Measurements from ENCODE around the gene ZFP14. TPM values are rescaled to one million over a fixed set of nuclear protein-coding genes. Genes with fewer than 3 reads are reported as not detected.
A peak's percentile ranks its signal among the peaks of the same experiment; 100 is the strongest.

ZFP14 gene
- 2.2 TPM in 2 replicates for polyA plus RNA-seq (2013)

DNA sequence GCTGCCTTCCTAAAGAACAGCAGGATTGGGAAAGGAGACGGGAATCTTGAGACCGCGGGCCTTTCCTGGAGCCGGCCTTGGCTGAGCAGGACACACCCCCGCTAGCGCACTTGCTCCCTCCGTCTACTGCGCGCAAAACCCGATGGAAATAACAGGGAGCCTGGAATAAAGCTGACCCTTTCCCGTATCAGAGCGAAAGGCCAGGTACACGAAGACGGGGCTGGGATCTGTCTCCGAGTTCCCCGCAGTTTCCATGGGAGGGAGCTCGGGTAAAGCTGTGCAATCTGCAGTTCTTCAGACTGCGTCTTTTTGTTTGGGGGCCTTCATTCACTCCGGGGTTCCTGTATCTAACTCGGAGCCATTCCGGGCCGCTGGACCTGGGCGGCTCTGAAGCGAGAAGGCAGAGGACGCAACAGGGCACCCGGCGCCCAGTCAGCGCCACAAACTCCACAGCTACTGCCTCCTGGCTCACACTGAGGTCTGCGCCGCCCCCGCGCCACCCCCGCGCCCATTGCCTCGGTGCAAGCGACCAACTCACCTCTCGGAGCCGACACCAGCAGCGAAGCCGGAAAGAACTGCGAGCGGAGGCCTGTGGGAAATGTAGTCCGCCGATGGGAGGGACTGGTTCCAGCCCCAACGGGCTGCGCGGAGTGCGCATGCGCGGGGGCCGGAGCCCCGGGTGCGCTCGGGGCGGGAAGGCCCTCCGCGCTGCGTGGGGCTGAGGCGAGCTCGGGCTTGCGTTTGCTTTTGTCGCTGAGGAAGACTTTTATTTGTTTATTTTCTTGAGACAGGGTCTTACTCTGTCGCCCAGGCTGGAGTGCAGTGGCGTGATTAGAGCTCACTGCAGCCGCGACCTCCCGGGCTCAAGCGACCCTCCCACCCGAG is at the start of gene ZFP14:
Gene ZFP14 (minus strand): TSS at position 577 of the 885 bp plus-strand sequence. CDS start 11,309 bp downstream, outside the sequence.
- Histone ChIP-seq H4K12ac (ENCODE audit: low read depth, low read length) (peak within 1 kb of the TSS; percentile 84), H3K27ac (ENCODE audit: low read depth, low read length) (peak within 1 kb of the TSS; percentile 58), H3K79me2 (ENCODE audit: control insufficient read depth, insufficient read depth, low read length, poor library complexity) (peaks cover 2% of the 10 kb centered on the region), H3K79me1 (ENCODE audit: low read length) (peaks cover 7% of the 10 kb centered on the region), H3K23ac (ENCODE audit: low read length) (no peak within 1 kb of the TSS), H2BK120ac (ENCODE audit: insufficient read depth, low read length, poor library complexity) (peak within 1 kb of the TSS; percentile 70), H2AFZ (ENCODE audit: insufficient read depth, low read length, poor library complexity) (peak within 1 kb of the TSS; percentile 91), H3K9ac (ENCODE audit: low read length) (peak within 1 kb of the TSS; percentile 72), H3K4me1 (ENCODE audit: control insufficient read depth in 1 of 2, insufficient read depth in 2 of 2, low read length in 2 of 2) (no peaks in the 10 kb centered on the region), H2BK12ac (ENCODE audit: low read length) (no peak within 1 kb of the TSS), H4K8ac (ENCODE audit: low read depth, low read length) (peak within 1 kb of the TSS; percentile 90), H2BK5ac (ENCODE audit: low read depth, low read length, poor library complexity) (peak within 1 kb of the TSS; percentile 64), H3K36me3 (ENCODE audit: control insufficient read depth in 1 of 2, insufficient read depth in 2 of 2, low read length in 2 of 2) (no peaks in the 10 kb centered on the region), H3K18ac (ENCODE audit: low read length) (peak within 1 kb of the TSS; percentile 89), H3K14ac (ENCODE audit: low read length) (peak within 1 kb of the TSS; percentile 85), H3K4me3 (ENCODE audit: low read depth, low read length) (peak within 1 kb of the TSS; percentile 89), H2AK5ac (ENCODE audit: low read length) (no peak within 1 kb of the TSS), H3K27me3 (ENCODE audit: insufficient read depth, low read length) (no peaks in the 10 kb centered on the region), H3K9me3 (ENCODE audit: insufficient read depth, low read depth, low read length) (peaks cover 3% of the 10 kb centered on the region), H3K4me2 (ENCODE audit: low read length) (peak within 1 kb of the TSS; percentile 60), H4K91ac (ENCODE audit: low read depth, low read length) (peak within 1 kb of the TSS; percentile 71), H3K4ac (ENCODE audit: low read depth, low read length) (peak within 1 kb of the TSS; percentile 52)
- no CpG with 5 or more reads among the region's 69 CpGs for WGBS (ENCODE audit: extremely low coverage, insufficient coverage, insufficient read length)
- peak; percentile 96 to 98 for DNase-seq

DNA sequence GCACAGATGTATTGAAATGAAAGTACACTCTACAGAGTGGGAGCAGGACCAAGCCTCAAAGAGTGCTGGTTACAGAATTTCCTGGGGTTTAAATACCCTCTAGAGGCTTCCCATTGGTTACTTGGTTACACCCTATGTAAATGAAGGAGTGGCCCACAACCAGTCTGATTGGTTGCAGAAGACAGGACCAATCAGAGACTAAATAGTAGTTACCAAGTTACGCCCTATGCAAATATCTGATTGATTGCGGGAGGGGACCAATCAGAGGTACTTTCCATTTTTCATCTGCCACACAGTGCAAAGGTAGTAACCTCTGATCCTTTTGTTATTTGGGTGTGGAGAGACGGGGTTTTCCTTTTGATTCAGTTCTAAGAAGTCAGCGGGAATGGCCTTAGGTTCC is 44.9 kb upstream of the ZFP14 start:
- Histone ChIP-seq H4K12ac (ENCODE audit: low read depth, low read length) (no peak overlapping the region), H2BK120ac (ENCODE audit: insufficient read depth, low read length, poor library complexity) (no peak overlapping the region), H3K14ac (ENCODE audit: low read length) (no peak overlapping the region), H3K79me1 (ENCODE audit: low read length) (peaks cover 9% of the 10 kb centered on the region), H2AFZ (ENCODE audit: insufficient read depth, low read length, poor library complexity) (no peak overlapping the region), H3K9ac (ENCODE audit: low read length) (no peak overlapping the region), H3K27me3 (ENCODE audit: insufficient read depth, low read length) (no peaks in the 10 kb centered on the region), H4K8ac (ENCODE audit: low read depth, low read length) (no peak overlapping the region), H2AK5ac (ENCODE audit: low read length) (no peak overlapping the region), H3K23ac (ENCODE audit: low read length) (no peak overlapping the region), H3K18ac (ENCODE audit: low read length) (no peak overlapping the region), H3K4me3 (ENCODE audit: low read depth, low read length) (no peak overlapping the region), H3K79me2 (ENCODE audit: control insufficient read depth, insufficient read depth, low read length, poor library complexity) (peaks cover 2% of the 10 kb centered on the region), H2BK12ac (ENCODE audit: low read length) (no peak overlapping the region), H3K4me1 (ENCODE audit: control insufficient read depth in 1 of 2, insufficient read depth in 2 of 2, low read length in 2 of 2) (peaks cover 5 to 9% of the 10 kb centered on the region in 2 experiments), H3K36me3 (ENCODE audit: control insufficient read depth in 1 of 2, insufficient read depth in 2 of 2, low read length in 2 of 2) (no peaks in the 10 kb centered on the region), H2BK5ac (ENCODE audit: low read depth, low read length, poor library complexity) (no peak overlapping the region), H4K91ac (ENCODE audit: low read depth, low read length) (no peak overlapping the region), H3K4ac (ENCODE audit: low read depth, low read length) (no peak overlapping the region), H3K9me3 (ENCODE audit: insufficient read depth, low read depth, low read length) (no peaks in the 10 kb centered on the region), H3K4me2 (ENCODE audit: low read length) (no peak overlapping the region), H3K27ac (ENCODE audit: low read depth, low read length) (no peak overlapping the region)
- DNase-seq, result no peak
- WGBS (ENCODE audit: extremely low coverage, insufficient coverage, insufficient read length), result no CpG with 5 or more reads among the region's 4 CpGs

DNA sequence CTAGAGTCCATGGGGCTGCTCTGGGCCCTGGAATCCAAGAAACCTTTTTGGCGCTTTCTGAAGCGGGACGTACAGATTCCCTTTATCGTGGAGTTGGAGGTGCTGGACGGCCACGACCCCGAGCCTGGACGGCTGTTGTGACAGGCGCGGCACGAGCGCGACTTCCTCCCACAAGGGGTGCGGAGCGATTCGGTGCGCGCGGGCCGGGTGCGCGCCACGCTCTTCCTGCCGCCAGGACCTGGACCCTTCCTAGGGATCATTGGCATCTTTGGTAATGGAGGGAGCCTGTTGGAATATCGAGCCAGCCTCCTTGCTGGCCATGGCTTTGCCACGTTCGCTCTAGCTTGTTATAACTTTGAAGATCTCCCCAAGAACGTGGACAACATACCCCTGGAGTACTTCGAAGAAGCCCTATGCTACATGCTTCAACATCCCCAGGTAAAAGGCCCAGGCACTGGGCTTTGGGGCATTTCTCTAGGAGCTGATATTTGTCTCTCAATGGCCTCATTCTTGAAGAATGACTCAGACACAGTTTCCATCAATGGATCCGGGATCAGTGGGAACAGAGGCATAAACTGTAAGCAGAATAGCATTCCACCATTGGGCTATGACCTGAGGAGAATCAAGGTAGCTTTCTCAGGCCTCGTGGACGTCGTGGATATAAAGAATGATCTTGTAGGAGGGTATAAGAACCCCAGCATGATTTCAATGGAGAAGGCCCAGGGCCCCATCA is 42.9 kb upstream of the ZFP14 start:
- Histone ChIP-seq H3K4me1 (ENCODE audit: control insufficient read depth in 1 of 2, insufficient read depth in 2 of 2, low read length in 2 of 2) (peaks cover 7 to 16% of the 10 kb centered on the region in 2 experiments), H4K8ac (ENCODE audit: low read depth, low read length) (peak overlapping the region; percentile 73), H3K4me2 (ENCODE audit: low read length) (peak overlapping the region; percentile 63), H3K79me2 (ENCODE audit: control insufficient read depth, insufficient read depth, low read length, poor library complexity) (peaks cover 13% of the 10 kb centered on the region), H3K27me3 (ENCODE audit: insufficient read depth, low read length) (no peaks in the 10 kb centered on the region), H3K4ac (ENCODE audit: low read depth, low read length) (no peak overlapping the region), H3K4me3 (ENCODE audit: low read depth, low read length) (peak overlapping the region; percentile 66), H2BK12ac (ENCODE audit: low read length) (no peak overlapping the region), H3K14ac (ENCODE audit: low read length) (peak overlapping the region; percentile 81), H3K9me3 (ENCODE audit: insufficient read depth, low read depth, low read length) (no peaks in the 10 kb centered on the region), H3K79me1 (ENCODE audit: low read length) (peaks cover 17% of the 10 kb centered on the region), H2BK120ac (ENCODE audit: insufficient read depth, low read length, poor library complexity) (peak overlapping the region; percentile 5), H3K18ac (ENCODE audit: low read length) (peak overlapping the region; percentile 76), H3K27ac (ENCODE audit: low read depth, low read length) (no peak overlapping the region), H4K91ac (ENCODE audit: low read depth, low read length) (peak overlapping the region; percentile 73), H2BK5ac (ENCODE audit: low read depth, low read length, poor library complexity) (no peak overlapping the region), H3K23ac (ENCODE audit: low read length) (no peak overlapping the region), H4K12ac (ENCODE audit: low read depth, low read length) (peak overlapping the region; percentile 56), H2AFZ (ENCODE audit: insufficient read depth, low read length, poor library complexity) (peak overlapping the region; percentile 84), H2AK5ac (ENCODE audit: low read length) (no peak overlapping the region), H3K9ac (ENCODE audit: low read length) (no peak overlapping the region), H3K36me3 (ENCODE audit: control insufficient read depth in 1 of 2, insufficient read depth in 2 of 2, low read length in 2 of 2) (no peaks in the 10 kb centered on the region)
- WGBS (ENCODE audit: extremely low coverage, insufficient coverage, insufficient read length), result no CpG with 5 or more reads among the region's 33 CpGs
- peak; percentile 4 to 48 for DNase-seq

DNA sequence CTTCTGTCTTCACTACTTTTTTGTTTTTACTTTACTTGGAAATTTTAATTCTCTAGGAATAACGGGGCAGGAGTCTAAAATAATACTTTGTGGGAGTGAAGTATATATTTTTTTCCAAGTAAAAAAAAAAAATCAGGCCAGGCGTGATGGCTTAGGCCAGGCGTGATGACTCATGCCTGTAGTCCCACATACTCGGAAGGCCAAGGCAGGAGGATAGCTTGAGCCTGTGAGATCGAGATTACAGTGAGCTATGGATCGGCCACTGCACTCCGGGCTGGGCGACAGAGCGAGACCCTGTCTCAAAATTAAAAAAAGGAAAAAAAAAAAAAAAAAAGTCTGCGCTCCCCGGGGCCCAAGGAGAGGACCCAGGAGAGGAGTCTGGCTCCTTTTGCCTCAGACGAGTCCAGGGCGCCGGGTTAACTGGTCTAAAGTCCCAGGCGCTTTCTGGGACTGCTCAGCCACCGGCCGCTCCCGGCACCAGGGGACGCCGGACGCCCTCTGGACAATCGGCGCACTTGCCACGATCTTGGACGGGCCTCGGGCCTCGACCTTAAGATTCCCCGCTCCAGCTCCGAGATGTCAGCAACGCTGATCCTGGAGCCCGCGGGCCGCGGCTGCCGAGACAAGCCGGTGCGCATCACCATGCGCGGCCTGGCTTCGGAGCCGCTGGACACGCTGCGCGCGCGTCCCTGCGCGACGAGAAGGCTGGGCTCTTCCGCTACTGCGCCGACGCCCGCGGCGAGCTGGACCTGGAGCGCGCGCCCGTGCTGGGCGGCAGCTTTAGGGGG is 42.2 kb upstream of the ZFP14 start:
- no peak overlapping the region for H3K27ac ChIP-seq (ENCODE audit: low read depth, low read length)
- H3K9me3 ChIP-seq (ENCODE audit: insufficient read depth, low read depth, low read length), result no peaks in the 10 kb centered on the region
- peak overlapping the region; percentile 2 for H3K4ac ChIP-seq (ENCODE audit: low read depth, low read length)
- peak overlapping the region; percentile 17 for H3K18ac ChIP-seq (ENCODE audit: low read length)
- H3K36me3 ChIP-seq (ENCODE audit: control insufficient read depth in 1 of 2, insufficient read depth in 2 of 2, low read length in 2 of 2), result no peaks in the 10 kb centered on the region
- H3K27me3 ChIP-seq (ENCODE audit: insufficient read depth, low read length), result no peaks in the 10 kb centered on the region
- peak overlapping the region; percentile 73 for H4K91ac ChIP-seq (ENCODE audit: low read depth, low read length)
- H2BK120ac ChIP-seq (ENCODE audit: insufficient read depth, low read length, poor library complexity), result peak overlapping the region; percentile 5
- no peak overlapping the region for H3K9ac ChIP-seq (ENCODE audit: low read length)
- H3K79me2 ChIP-seq (ENCODE audit: control insufficient read depth, insufficient read depth, low read length, poor library complexity), result peaks cover 15% of the 10 kb centered on the region
- no peak overlapping the region for H2BK5ac ChIP-seq (ENCODE audit: low read depth, low read length, poor library complexity)
- no peak overlapping the region for H3K23ac ChIP-seq (ENCODE audit: low read length)
- H3K4me2 ChIP-seq (ENCODE audit: low read length), result peak overlapping the region; percentile 63
- H3K79me1 ChIP-seq (ENCODE audit: low read length), result peaks cover 17% of the 10 kb centered on the region
- peak overlapping the region; percentile 66 for H3K4me3 ChIP-seq (ENCODE audit: low read depth, low read length)
- no peak overlapping the region for H2AK5ac ChIP-seq (ENCODE audit: low read length)
- peak overlapping the region; percentile 32 for H2AFZ ChIP-seq (ENCODE audit: insufficient read depth, low read length, poor library complexity)
- H3K4me1 ChIP-seq (ENCODE audit: control insufficient read depth in 1 of 2, insufficient read depth in 2 of 2, low read length in 2 of 2), result peaks cover 7 to 16% of the 10 kb centered on the region in 2 experiments
- H3K14ac ChIP-seq (ENCODE audit: low read length), result peak overlapping the region; percentile 79
- no CpG with 5 or more reads among the region's 61 CpGs for WGBS (ENCODE audit: extremely low coverage, insufficient coverage, insufficient read length)
- peak overlapping the region; percentile 42 for H2BK12ac ChIP-seq (ENCODE audit: low read length)
- peak overlapping the region; percentile 73 for H4K8ac ChIP-seq (ENCODE audit: low read depth, low read length)
- peak; percentile 33 to 68 for DNase-seq
- H4K12ac ChIP-seq (ENCODE audit: low read depth, low read length), result peak overlapping the region; percentile 77

Measured in trophoblast cell (in vitro differentiated cells and primary cell).